ENCODE results near the gene SCN7A.
"Not testable (repeated sequence)": the region's sequence is repeated elsewhere in the genome, so short reads cannot be mapped to it uniquely, and the experiment has no call there.

SCN7A gene

GRCh38 chr2:166494140-166494624 is at the start of gene SCN7A:
SCN7A (minus strand) TSS chr2:166494249; CDS start chr2:166477696, 16,553 bp downstream.
- no peak for FAIRE-seq

- FAIRE-seq: peak; percentile 98
Observed at GRCh38 chr2:166539340-166540162, 45.5 kb upstream of the SCN7A start.

DNA sequence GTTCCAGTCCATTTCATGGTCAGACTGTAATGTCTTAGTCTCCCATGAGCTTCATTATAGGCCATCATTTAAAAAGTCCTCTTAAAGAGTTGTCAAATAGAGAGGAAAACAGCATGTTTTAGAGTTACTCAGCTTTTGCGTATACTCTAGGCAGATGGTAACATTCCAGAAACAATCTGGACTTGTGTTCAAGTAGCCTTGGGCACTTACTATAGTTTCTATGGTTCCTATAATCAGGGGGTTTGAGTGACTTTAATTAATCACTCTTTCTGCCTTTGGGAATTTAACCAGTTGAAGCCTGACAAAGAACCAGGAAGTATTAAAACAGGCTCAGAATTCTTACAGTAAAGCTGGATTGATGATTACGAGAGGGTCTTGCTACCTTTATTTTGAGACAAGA is 42.1 kb upstream of the SCN7A start:
- FAIRE-seq: no peak

GRCh38 chr2:166521155-166521554 is 27.1 kb upstream of the SCN7A start:
- FAIRE-seq: no peak

DNA sequence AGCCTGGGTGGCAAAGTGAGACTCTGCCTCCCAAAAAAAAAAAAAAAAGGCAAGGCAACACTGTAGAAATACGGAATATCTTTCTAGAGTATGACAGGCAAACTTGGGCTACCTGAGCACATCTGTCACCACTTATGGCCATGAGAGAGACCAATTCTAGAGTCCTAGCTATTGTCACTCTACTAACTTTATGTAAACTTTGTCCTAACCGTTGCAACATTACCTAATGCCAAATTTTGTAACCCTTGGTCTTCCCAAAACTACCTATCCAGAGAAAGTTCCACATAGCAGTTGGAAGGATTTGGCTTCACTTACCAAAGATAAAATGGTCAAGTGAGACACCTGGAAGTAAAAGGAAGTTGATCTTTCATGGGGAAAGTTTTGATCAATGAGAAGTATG is 26.6 kb upstream of the SCN7A start:
- FAIRE-seq: no peak

DNA sequence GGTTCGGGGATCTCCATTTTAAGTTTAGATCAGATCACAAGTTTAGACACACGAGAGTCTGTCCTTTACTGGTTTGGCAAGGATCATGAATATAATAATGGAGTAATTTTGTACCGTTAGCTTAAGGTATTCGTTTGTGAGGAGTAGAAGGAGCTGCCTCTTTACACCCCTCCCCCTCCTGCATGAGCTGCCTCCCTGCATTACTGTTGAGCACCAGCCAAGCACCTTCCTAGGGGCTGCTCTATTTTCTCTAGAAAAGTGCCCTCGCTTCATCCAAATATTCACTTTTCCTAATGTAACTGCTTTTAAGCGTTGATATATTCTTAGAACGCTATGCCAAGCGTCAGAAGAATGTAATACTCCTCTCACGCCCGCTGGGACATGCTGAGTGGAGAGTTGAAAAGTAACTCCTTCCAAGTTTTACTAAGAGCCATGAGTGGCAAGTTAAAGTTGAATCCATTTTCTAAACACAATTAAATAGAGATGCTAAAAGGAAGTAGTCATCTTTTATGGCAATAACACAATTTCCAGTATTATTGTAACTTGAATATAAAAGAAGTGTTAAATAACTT is 25.4 kb upstream of the SCN7A start:
- FAIRE-seq: no peak

DNA sequence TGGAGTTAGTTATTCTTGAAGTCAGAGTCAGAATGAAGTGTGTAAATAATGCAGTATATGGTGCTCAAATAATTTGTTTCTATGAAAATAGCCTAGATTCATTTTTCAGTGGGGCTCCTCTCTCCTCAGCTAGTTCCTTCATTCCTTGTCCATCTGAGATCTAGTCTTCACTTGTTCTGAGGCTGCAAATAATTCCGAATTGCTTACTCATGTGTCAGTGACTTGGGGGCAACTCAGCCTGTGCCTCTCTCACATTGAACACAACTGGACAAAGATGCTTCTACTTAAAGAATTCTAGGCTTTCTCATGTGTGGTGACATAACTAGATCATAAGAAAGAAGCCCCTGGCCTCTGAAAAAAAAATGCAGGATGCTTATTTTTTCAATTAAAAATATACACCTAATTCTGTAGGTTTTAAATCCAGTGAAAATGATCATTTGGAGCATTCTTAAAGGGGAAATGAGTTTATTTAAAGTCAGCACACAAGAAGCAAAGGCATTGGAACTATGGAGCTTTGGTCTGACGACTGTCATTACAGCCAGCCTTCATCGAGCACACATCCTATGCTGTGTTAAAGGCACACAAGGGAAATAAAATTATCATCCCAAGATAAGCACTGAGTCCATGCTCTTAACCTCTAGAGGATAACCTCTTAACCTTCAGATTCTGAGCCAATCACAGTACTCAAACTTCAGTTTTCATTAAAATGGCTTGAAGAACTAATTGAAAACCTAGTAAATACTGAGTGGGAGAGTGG is 24.8 kb upstream of the SCN7A start:
- no peak for FAIRE-seq

- FAIRE-seq: no peak
Observed at GRCh38 chr2:166517533-166518061, 23.5 kb upstream of the SCN7A start.

DNA sequence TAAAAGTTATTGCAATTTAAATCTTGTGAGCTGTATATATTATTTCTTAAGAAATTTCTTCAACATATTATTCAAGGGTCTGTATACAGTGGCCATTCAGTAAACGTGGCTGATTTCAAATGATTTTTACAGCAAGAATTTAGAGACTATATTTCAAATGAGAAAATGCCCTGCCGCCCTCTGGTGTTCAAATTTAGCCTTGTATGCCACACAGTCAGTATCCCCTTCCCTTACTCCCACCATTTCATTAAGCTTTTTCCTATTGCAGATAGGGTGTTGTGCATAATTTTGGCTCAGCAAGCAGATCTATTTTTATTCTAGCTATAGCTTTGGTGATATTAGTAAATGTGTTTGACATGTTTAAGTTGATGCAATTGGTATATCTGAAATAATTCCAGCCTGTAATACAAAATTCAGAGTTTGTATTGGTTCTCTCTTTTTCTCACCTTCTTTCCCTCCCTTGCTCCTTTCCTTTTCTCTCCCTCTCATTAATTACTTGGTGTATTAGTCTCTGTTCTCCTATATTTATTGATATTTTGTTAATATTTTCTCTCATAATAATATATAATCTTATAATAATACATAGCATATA is 22.8 kb upstream of the SCN7A start:
- no peak for FAIRE-seq

DNA sequence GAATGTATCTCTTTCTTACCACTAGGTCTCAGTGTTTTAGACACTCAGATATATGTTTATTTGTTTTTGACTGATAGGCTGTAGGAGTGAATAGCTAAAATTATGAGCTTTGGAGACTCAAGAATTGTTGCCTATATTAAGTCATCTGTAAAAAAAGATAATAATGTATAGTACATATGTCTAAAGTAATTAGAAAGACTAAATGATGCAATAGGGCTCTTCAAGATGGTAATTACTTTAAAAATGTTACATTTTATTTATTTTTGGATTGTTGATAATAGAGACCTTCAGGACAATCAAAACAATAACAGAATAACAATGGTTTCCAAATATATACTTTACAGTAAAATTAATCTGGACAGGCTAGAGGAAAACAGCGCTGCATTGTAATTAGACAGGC is 19.9 kb upstream of the SCN7A start:
- no peak for FAIRE-seq

DNA sequence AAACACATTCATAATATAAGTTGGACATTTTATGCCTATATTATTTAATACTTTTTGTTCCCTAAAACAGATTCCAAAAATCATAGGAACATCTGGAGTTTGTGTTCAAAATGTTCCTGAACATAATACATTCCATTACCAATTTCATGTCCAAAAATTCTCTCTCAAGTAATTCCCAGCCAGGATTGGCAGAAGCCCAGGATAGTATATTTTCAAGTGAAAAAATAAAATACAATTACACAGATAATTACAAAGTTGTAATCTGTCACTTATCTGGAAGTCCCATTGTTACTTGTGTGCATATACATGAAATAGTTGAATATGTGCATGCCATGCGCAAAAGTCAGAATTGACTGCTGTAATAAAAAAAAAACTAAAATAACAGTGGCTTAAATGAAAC is 5.2 kb upstream of the SCN7A start:
- FAIRE-seq: no peak

DNA sequence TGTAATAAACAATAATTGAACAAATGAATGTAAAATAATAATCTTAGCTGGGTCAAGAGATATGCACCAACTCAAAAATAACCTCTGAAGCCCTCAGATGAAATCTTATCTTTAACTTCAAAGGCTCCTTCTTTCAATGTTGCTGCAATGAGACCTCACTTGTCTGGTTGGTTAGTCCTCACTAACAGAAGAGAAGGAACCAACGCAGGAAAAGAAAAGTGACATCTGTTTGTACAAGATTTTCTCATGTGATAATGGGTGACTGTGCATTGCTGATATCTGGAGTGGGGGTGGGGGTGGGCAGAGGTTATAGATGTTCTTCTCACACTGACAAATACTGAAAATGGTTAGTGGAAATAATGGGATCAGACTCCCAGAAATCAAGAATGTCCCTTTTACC is 2.6 kb downstream of the SCN7A start:
- FAIRE-seq: no peak

DNA sequence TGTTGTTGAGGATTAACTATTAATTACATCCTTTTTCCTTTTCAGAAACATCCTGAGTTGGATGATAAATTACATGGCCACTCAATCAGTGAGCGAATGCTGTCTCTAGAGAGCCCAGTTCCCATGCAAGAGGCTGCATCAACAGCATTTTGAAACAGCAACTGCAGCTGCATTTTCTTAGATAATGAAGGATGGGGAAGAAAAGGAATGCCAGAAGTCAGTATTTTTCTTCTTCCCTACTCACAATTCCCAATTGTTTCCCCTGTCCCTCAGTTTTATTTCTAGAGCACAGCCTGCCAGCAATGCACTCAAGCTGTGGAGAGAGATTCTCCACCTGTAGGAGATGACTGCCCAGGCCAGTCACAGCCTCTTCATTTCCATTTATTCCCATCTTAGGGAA is 6.9 kb downstream of the SCN7A start:
- no peak for FAIRE-seq

GRCh38 chr2:166485558-166486178 is 8.4 kb downstream of the SCN7A start:
- FAIRE-seq: no peak

DNA sequence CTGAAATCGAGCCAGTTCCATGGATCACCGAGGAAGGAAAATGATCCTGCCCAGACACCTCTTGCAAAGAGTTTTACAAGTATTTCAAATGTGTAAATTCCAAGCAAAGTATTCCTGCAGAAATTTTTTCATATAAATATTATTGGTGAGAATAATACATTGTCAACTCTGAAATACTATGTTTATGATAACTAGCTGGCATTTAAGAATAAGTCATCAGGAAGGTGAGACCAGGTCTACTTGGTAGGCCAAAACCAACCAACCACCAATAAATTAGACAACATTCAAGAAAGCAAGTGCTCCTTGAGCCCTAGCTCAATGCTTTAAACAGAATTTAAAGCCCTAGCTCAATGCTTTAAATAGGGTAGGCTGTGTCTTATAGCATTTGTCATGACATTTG is 21.7 kb downstream of the SCN7A start:
- FAIRE-seq: no peak

DNA sequence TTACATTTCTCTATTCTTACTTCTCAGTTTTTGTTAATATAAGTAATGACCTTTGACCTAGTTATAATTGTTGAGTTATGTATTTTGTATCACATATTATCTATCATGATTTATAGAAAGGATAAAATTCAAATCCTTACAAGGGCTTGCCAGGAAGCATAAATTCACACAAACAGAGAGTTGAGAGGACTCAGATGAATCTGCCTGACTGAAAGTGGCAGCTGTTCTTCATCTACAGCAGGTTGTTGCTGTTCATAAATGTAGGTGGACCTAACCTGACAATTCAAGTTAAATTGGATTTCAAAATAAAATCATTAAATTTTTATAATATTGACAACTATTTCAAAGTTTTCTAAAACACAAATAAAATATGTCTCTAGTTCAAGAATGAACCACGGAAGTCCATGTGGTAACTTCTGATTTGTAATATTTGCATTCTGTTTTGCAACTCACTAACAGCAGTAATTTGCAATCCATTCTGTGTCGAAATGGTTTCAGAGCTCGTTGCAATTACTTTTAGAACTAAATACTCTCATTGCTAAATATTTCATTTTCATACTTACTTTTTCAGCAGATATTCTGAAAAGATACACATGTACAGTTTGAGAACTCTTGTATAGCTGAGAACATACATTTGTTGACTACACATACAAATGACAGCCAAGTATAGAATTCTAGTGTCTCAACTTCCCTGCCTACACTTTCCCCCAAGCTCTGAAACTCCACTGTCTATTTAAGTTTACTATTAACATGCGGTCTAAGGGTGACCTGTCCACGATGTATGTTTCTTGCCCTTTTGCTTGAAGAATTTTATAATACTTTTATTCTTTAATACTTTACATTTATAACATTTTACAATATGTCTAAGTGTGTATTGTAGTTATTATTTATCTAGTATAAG is 25.7 kb downstream of the SCN7A start:
- FAIRE-seq: no peak

- no peak for FAIRE-seq
Observed at GRCh38 chr2:166464187-166464586, 29.9 kb downstream of the SCN7A start.

DNA sequence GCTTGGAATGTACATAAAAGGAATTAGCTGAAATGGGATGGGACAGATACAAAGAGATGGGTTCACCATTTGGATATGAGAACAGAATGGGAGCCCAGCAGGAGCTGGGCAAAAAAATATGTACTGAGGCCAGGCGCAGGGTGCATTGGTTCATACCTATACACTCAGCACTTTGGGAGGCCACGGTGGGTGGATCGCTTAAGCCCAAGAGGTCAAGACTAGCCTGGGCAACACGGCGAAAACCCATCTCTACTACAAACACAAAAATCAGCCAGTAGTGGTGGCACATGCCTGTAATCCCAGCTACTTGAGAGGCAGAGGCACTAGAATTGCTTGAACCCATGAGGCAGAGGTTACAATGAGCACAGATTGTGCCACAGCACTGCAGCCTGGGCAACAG is 30.4 kb downstream of the SCN7A start:
- FAIRE-seq: no peak

GRCh38 chr2:166458674-166459073 is 35.4 kb downstream of the SCN7A start:
- FAIRE-seq: no peak

GRCh38 chr2:166455823-166456222 is 38.2 kb downstream of the SCN7A start:
- FAIRE-seq: not testable (repeated sequence)

GRCh38 chr2:166454006-166454595 is 39.9 kb downstream of the SCN7A start:
- no peak for FAIRE-seq

All from islet of Langerhans (tissue), 1 donor.